Heart left ventricle (tissue), 16 donors: Measurements from ENCODE around the gene CPLX1. TPM values are rescaled to one million over a fixed set of nuclear protein-coding genes. Genes with fewer than 3 reads are reported as not detected.

Experiments used
- ATAC-seq, 4 donors: fragments of 200-7000 bp; cut with Tn5 transposase; one replicate each; pipeline ENCODE4 v1.9.1; 2020 to 2022; ENCODE audit warnings: moderate library complexity in 4 of 4, mild to moderate bottlenecking in 3 of 4, moderate number of reproducible peaks in 1 of 4
- DNase-seq, 5 donors: peaks; one replicate each; pipeline ENCODE4 v3.0.0-alpha.2; 2020
- H3K27ac ChIP-seq, 12 donors: fragments of 200-600 bp; sonication (generic) in 4 of 12; one replicate each; pipeline versions ENCODE4 v1.5.0 to v1.8.0; 2016 to 2022; ENCODE audit warnings: mild to moderate bottlenecking in 2 of 12
- H3K27me3 ChIP-seq, 9 donors: fragments of 200-600 bp; sonication (generic) in 2 of 9; one replicate each; pipeline versions ENCODE4 v1.5.1 to v1.8.0; 2016 to 2022; ENCODE audit warnings: mild to moderate bottlenecking in 3 of 9
- H3K36me3 ChIP-seq, 9 donors: fragments of 200-600 bp; sonication (generic) in 2 of 9; one replicate each; pipeline versions ENCODE4 v1.5.0 to v1.8.0; 2018 to 2022; ENCODE audit warnings: mild to moderate bottlenecking in 2 of 9
- H3K4me1 ChIP-seq, 12 donors: fragments of 200-600 bp; sonication (generic) in 4 of 12; one replicate each; pipeline versions ENCODE4 v1.5.0 to v1.8.0; 2016 to 2022; ENCODE audit warnings: mild to moderate bottlenecking in 3 of 12
- H3K4me3 ChIP-seq, 12 donors: fragments of 200-600 bp; sonication (generic) in 4 of 12; one replicate each; pipeline versions ENCODE4 v1.5.0 to v1.8.0; 2017 to 2022; ENCODE audit warnings: mild to moderate bottlenecking in 9 of 12, moderate library complexity in 4 of 12
- H3K9me3 ChIP-seq, 12 donors: fragments of 200-600 bp; sonication (generic) in 4 of 12; one replicate each; pipeline versions ENCODE4 v1.5.0 to v1.8.0; 2016 to 2022; ENCODE audit warnings: mild to moderate bottlenecking in 1 of 12
- CTCF ChIP-seq, 12 donors: fragments of 200-600 bp; sonication (generic) in 4 of 12; IDR thresholded peaks; one replicate each; pipeline versions ENCODE4 v1.5.0 to v1.8.0; 2018 to 2022; ENCODE audit warnings: antibody characterized with exemption in 12 of 12, mild to moderate bottlenecking in 5 of 12
- POLR2A ChIP-seq, 2 donors: fragments of 450-650 bp; IDR thresholded peaks; one replicate each; pipeline ENCODE4 v1.6.1; 2017; ENCODE audit warnings: antibody characterized with exemption in 2 of 2, mild to moderate bottlenecking in 2 of 2, moderate library complexity in 2 of 2
- WGBS, 4 donors: extraction: QIAGEN DNeasy Blood & Tissue Kit in 2 of 4; methylation state at CpG; one replicate each; pipeline versions ENCODE4 v1.1.5 to v1.1.7; 2013 to 2018; 5-methylcytosine and 5-hydroxymethylcytosine counted together
- intact Hi-C, 10 donors: fragments of 100-400 bp; cut with DNase I; formaldehyde crosslinking; loops; one replicate each; pipeline versions ENCODE4 v1.11.1 to v1.14.2; 2022
- polyA plus RNA-seq, 2 donors: library from polyadenylated mRNA; stranded (reverse); fragments of 200-250 nt; gene quantifications; one replicate each; pipeline ENCODE4 v1.2.3, GENCODE V29; 2013
- total RNA-seq, 9 donors: library from RNA; depleted of rRNA in 2 of 9; stranded (reverse); fragments of >200 nt in 2 of 9; fragmentation: NEBNext Ultra II Directional in 3 of 9; extraction: Animal tissue kit (Norgen Biotek cat#: 25700) in 3 of 9; gene quantifications; one replicate each; pipeline versions ENCODE4 v1.1.0 to v1.2.4, GENCODE V29; 2016 to 2023
- donor health status: ischemic (EF 13 %, LVEDD 7.1; RV severe dilation, severe dysfunction).
- donor health status: healthy with polysubstance abuse.
- donor health status: DM: no; HTN: yes; CAD: no.
- donor health status: DM: no; HTN: no; CAD: no.
- donor health status: ischemic (EF 25% LVEDD 6.9; RV normal size, moderate dysfunction).
- donor health status: ischemic (EF 25% LVEDD 5.7; RV mildly dilated, moderate dysfunction).
- donor health status: healthy.
- donor health status: DM: yes; HTN: yes; CAD: no.
- donor health status: ischemic (EF 35%, LVEDD 5.7; RV mildly dilated, moderate dysfunction).
- donor health status: nonischemic (EF 11% LVEDD 7.7; RV severe dilation, severe dysfunction).
- donor health status: DM: yes; HTN: yes; CAD: no.
- donor health status: PGD.
- donor health status: ischemic (EF 29% LVEDD 5.4; RV normal size, mild dysfunction).
- donor health status: nonischemic (EF 23%, LVEDD 6.1; RV moderate dilation, normal function).

The CPLX1 gene
- total and polyA plus RNA-seq, 11 donors = 0.75 to 7.0 (median 3.3) TPM

DNA sequence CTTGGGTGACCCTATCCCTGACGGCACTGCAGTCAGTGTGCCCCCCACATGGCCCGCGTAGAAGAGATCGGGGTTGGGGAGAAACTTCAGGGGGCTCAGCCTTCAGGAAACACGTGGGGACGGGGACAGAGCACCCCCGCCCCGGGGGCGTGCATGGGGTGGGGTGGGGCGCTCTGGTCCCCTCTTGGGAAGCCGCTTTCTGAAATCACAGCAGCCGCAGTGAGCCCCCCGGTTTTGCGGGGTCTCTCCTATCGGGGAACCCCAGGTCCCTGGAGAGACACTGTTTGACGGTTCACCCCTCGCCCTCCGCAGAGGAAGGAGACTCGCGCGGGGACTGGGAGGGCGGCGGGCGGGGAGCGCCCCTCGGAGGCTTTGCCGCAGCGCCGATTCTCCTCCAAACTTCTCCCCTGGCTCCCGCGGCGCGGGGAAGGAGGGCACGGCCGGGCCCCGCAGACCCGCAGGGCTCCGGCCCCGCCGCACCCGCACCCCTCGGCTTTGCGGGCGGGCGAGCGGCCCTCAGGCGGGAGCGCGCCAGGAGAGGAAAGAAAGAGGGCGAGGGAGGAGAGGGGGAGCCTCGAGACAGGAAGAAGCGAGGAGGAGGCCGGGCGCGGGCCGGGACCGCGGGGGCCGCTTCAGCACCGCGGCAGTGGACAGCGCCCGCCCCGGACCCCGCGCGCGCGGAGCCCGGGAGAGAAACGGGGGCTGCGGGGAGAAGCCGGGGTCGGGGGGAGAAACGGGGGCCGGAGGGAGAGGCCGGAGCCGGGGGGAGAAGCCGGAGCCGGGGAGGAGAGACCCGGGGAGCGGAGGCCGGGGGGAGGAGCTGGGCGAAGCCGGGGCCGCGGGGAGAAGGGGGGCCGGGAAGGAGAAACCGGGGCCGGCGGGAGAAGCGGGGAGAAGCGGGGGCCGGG, 612 bp downstream of the CPLX1 start:
- no peak for TF ChIP-seq POLR2A (IDR thresholded peaks at IDR 0.05)
- H3K27ac ChIP-seq = no peak overlapping the region
- intact Hi-C loops = no loop called here
- no peaks in the 10 kb centered on the region for H3K9me3 ChIP-seq
- peaks cover 30 to 71% (median 38%) of the 10 kb centered on the region in 9 donors for H3K27me3 ChIP-seq
- ATAC-seq (peak in 2 of 4 donors; percentile 19 to 62), DNase-seq (peak in 1 of 5 donors; percentile 64)
- H3K36me3 ChIP-seq = no peaks in the 10 kb centered on the region
- H3K4me1 ChIP-seq = peaks cover 0 to 40% (median 5%) of the 10 kb centered on the region in 12 donors
- WGBS, 4 donors = 6% methylated on average over 34 to 94 of the region's 94 CpGs
- H3K4me3 ChIP-seq = peak overlapping the region in 11 of 12 donors; percentile 18 to 55 (median 37)

DNA sequence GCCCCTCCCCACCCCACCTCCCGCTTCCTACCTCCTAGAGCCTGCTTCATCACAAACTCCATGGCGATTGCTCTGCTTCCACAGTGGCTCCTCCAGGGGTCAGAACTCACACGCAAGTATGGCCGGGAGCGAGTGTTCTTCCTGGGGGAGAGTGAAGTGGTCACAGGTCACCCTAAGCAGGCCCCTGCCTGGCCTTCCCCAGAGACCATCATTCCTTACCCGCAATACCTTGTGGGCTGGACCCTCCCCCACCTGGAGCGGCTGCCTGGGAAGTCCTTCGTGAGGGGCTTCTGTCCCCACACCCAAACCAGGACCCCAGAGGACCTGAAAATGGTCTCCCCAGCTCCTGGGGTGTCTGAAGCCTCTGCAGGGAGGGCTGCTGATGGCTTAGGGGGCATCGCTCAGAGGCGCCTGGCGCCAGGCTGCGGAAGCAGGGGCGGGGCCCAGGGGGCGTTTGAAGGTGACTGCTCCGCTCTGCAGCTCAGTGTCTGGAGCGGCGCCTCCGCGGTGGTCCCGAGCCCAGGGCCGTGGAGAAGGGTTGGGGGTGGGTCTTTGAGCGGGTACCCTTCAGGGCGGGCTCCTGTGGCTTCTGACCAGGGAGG, 1.4 kb downstream of the CPLX1 start:
- H3K4me3 ChIP-seq = no peak overlapping the region
- ATAC-seq (no peak), DNase-seq (no peak)
- H3K4me1 ChIP-seq = peaks cover 0 to 35% (median 5%) of the 10 kb centered on the region in 12 donors
- WGBS, 4 donors = 9 to 13% (median 11%) methylated on average over 7 to 23 of the region's 23 CpGs
- peaks cover 0 to 3% (median 0%) of the 10 kb centered on the region in 12 donors for H3K9me3 ChIP-seq
- intact Hi-C loops = no loop called here
- H3K27me3 ChIP-seq = peaks cover 30 to 68% (median 42%) of the 10 kb centered on the region in 9 donors
- H3K36me3 ChIP-seq = no peaks in the 10 kb centered on the region
- no peak overlapping the region for H3K27ac ChIP-seq
- TF ChIP-seq POLR2A (IDR thresholded peaks at IDR 0.05) = no peak
- no peak for TF ChIP-seq CTCF (IDR thresholded peaks at IDR 0.05)

DNA sequence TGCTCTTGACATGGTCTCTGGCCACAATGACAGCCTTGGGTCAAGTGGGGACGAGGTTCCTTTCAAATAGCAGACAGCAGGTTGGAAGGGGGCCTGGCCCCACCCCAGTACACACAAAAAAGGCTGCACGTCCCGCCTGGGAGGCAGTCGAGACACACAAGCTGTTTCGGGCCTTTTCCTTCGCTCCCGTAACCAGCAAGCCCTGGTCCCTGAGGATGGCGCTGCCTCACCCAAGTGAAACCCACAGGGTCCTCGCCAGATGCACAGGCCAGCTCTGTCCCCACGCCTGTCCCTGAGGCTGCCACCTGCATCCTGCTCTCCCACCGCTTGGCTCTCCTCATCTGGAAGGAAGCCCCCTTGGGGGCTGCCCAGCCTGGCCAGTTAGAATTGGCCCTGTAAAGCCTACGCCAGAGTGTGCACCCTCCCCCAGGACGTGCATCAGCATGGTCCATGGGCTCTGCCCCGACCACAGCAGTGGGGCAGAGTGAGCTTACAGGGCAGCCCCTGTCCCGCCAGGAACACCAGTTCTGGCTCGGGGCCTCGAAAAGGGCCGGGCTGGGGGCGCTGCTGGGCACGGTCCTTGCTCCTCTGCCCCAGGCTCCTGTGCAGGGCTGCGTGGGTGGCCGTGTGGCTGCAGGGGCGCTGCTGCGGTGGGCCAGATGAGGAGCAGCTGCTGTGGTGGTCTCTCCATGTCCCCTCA, 2.0 kb downstream of the CPLX1 start:
- no peak for DNase-seq
- WGBS, 4 donors = 47 to 62% (median 48%) methylated on average over 11 to 24 of the region's 24 CpGs
- Histone ChIP-seq H3K9me3 (peaks cover 0 to 4% (median 0%) of the 10 kb centered on the region in 12 donors), H3K27ac (no peak overlapping the region), H3K4me3 (no peak overlapping the region), H3K27me3 (peaks cover 30 to 64% (median 40%) of the 10 kb centered on the region in 9 donors), H3K4me1 (peaks cover 0 to 32% (median 5%) of the 10 kb centered on the region in 12 donors), H3K36me3 (no peaks in the 10 kb centered on the region)
- intact Hi-C loops = no loop called here
- TF ChIP-seq POLR2A (IDR thresholded peaks at IDR 0.05) (no peak), CTCF (IDR thresholded peaks at IDR 0.05) (no peak)
- no peak for ATAC-seq

GRCh38 chr4:823176-823760, 2.7 kb downstream of the CPLX1 start:
- H3K4me1 ChIP-seq = peaks cover 0 to 25% (median 4%) of the 10 kb centered on the region in 12 donors
- H3K36me3 ChIP-seq = no peaks in the 10 kb centered on the region
- peaks cover 30 to 63% (median 40%) of the 10 kb centered on the region in 9 donors for H3K27me3 ChIP-seq
- H3K9me3 ChIP-seq = peaks cover 0 to 4% (median 0%) of the 10 kb centered on the region in 12 donors
- intact Hi-C loops = no loop called here
- ATAC-seq (no peak), DNase-seq (no peak)
- no peak for TF ChIP-seq POLR2A (IDR thresholded peaks at IDR 0.05)
- no peak for TF ChIP-seq CTCF (IDR thresholded peaks at IDR 0.05)
- H3K4me3 ChIP-seq = no peak overlapping the region
- H3K27ac ChIP-seq = no peak overlapping the region
- 65 to 82% (median 75%) methylated on average over 12 to 21 of the region's 21 CpGs for WGBS, 4 donors
